HEK293 (cell line): ENCODE data around the gene BCL11A.

Source experiments
- CTCF ChIA-PET: fragments of 350-600 bp; formaldehyde crosslinking; extraction: SDS; loops from one replicate; lab custom pipeline; 2021; ENCODE audit warnings: antibody characterized with exemption; lab: Yijun Ruan, JAX
- POLR2A ChIA-PET: fragments of 300-600 bp; formaldehyde crosslinking; extraction: SDS; loops from one replicate; lab custom pipeline; 2020; ENCODE audit warnings: antibody characterized with exemption, inconsistent platforms; lab: Yijun Ruan, JAX
- H3K27ac ChIP-seq: fragments of 200-500 bp; sonication (Bioruptor generic); 2 replicates; pipeline ENCODE4 v1.5.1; 2014; ENCODE audit warnings: low read depth, low read length, control low read depth, inconsistent platforms; ENCODE audit errors: extremely low read depth
- H3K36me3 ChIP-seq, 2 experiments: fragments of 200-500 bp in 1 of 2; sonication (Bioruptor generic) in 1 of 2; 1 replicate in 1 of 2; 2 replicates in 1 of 2; pipeline ENCODE4 v1.5.1; 2014 to 2017; ENCODE audit warnings: inconsistent platforms in 2 of 2, low read length in 2 of 2; ENCODE audit not compliant: control insufficient read depth in 2 of 2, insufficient read depth in 1 of 2
- H3K4me1 ChIP-seq: fragments of 200-500 bp; sonication (Bioruptor generic); 2 replicates; pipeline ENCODE4 v1.5.1; 2014; ENCODE audit warnings: mild to moderate bottlenecking, low read length, inconsistent platforms; ENCODE audit not compliant: control insufficient read depth, insufficient read depth
- H3K4me3 ChIP-seq: 2 replicates; pipeline ENCODE4 v1.5.1; 2011; ENCODE audit warnings: low read depth, mild to moderate bottlenecking, control low read depth, low read length, moderate library complexity
- H3K9me3 ChIP-seq: fragments of 200-500 bp; sonication (Bioruptor generic); 2 replicates; pipeline ENCODE4 v1.5.1; 2014; ENCODE audit warnings: low read depth, low read length, inconsistent platforms; ENCODE audit not compliant: control insufficient read depth, insufficient read depth
- GLIS1 ChIP-seq: fragments of 450-650 bp; formaldehyde crosslinking; IDR thresholded peaks from 2 replicates; pipeline ENCODE4 v1.5.1; 2016; ENCODE audit warnings: missing biosample characterization, missing genetic modification characterization
- KLF8 ChIP-seq: fragments of 450-650 bp; formaldehyde crosslinking; IDR thresholded peaks from 2 replicates; pipeline ENCODE4 v1.5.1; 2016; ENCODE audit warnings: missing biosample characterization, missing genetic modification characterization
- PRDM10 ChIP-seq: fragments of 450-650 bp; formaldehyde crosslinking; IDR thresholded peaks from 2 replicates; pipeline ENCODE4 v1.5.1; 2016; ENCODE audit warnings: missing biosample characterization, missing genetic modification characterization
- ZBTB49 ChIP-seq: fragments of 450-650 bp; formaldehyde crosslinking; IDR thresholded peaks from 2 replicates; pipeline ENCODE4 v1.5.1; 2016; ENCODE audit warnings: missing biosample characterization, missing genetic modification characterization, low read depth
- ZNF132 ChIP-seq: fragments of 450-650 bp; formaldehyde crosslinking; IDR thresholded peaks from 2 replicates; pipeline ENCODE4 v1.5.1; 2017; ENCODE audit warnings: missing biosample characterization, missing genetic modification characterization, borderline replicate concordance
- ZNF174 ChIP-seq: fragments of 450-650 bp; formaldehyde crosslinking; IDR thresholded peaks from 2 replicates; pipeline ENCODE4 v1.5.0; 2017; ENCODE audit warnings: missing biosample characterization, mild to moderate bottlenecking, missing genetic modification characterization
- ZNF2 ChIP-seq: fragments of 450-650 bp; formaldehyde crosslinking; IDR thresholded peaks from 2 replicates; pipeline ENCODE4 v1.5.1; 2016; ENCODE audit warnings: missing biosample characterization, missing genetic modification characterization
- ZNF211 ChIP-seq: fragments of 450-650 bp; formaldehyde crosslinking; IDR thresholded peaks from 2 replicates; pipeline ENCODE4 v1.5.1; 2016; ENCODE audit warnings: low read depth, missing biosample characterization, missing genetic modification characterization
- ZNF221 ChIP-seq: fragments of 450-650 bp; formaldehyde crosslinking; IDR thresholded peaks from 2 replicates; pipeline ENCODE4 v1.5.1; 2017; ENCODE audit warnings: missing biosample characterization, missing genetic modification characterization, borderline replicate concordance
- ZNF223 ChIP-seq: fragments of 450-650 bp; formaldehyde crosslinking; IDR thresholded peaks from 2 replicates; pipeline ENCODE4 v1.5.1; 2016; ENCODE audit warnings: missing biosample characterization, missing genetic modification characterization
- ZNF239 ChIP-seq: fragments of 450-650 bp; formaldehyde crosslinking; IDR thresholded peaks from 2 replicates; pipeline ENCODE4 v1.5.1; 2016; ENCODE audit warnings: missing biosample characterization, missing genetic modification characterization
- ZNF341 ChIP-seq: fragments of 450-650 bp; formaldehyde crosslinking; IDR thresholded peaks from 2 replicates; pipeline ENCODE4; 2016; ENCODE audit warnings: low read depth, missing biosample characterization, missing genetic modification characterization
- ZNF350 ChIP-seq: fragments of 450-650 bp; formaldehyde crosslinking; IDR thresholded peaks from 2 replicates; pipeline ENCODE4 v1.5.0; 2017; ENCODE audit warnings: missing biosample characterization, mild to moderate bottlenecking, missing genetic modification characterization
- ZNF391 ChIP-seq: fragments of 450-650 bp; formaldehyde crosslinking; IDR thresholded peaks from 2 replicates; pipeline ENCODE4 v1.5.1; 2016; ENCODE audit warnings: low read depth, missing biosample characterization, missing genetic modification characterization, borderline replicate concordance
- ZNF501 ChIP-seq: fragments of 450-650 bp; formaldehyde crosslinking; IDR thresholded peaks from 2 replicates; pipeline ENCODE4 v1.5.1; 2016; ENCODE audit warnings: missing biosample characterization, missing genetic modification characterization
- ZNF529 ChIP-seq: fragments of 450-650 bp; formaldehyde crosslinking; IDR thresholded peaks from 2 replicates; pipeline ENCODE4 v1.5.1; 2017; ENCODE audit warnings: missing genetic modification characterization, missing biosample characterization; ENCODE audit not compliant: insufficient replicate concordance
- ZNF660 ChIP-seq: fragments of 450-650 bp; IDR thresholded peaks from 2 replicates; pipeline ENCODE4 v1.5.1; 2018; ENCODE audit warnings: missing biosample characterization, mild to moderate bottlenecking, missing genetic modification characterization
- ZNF792 ChIP-seq: fragments of 450-650 bp; formaldehyde crosslinking; IDR thresholded peaks from 2 replicates; pipeline ENCODE4 v1.5.1; 2016; ENCODE audit warnings: missing biosample characterization, missing genetic modification characterization
- ZNF837 ChIP-seq: fragments of 450-650 bp; formaldehyde crosslinking; IDR thresholded peaks from 2 replicates; pipeline ENCODE4 v1.5.1; 2016; ENCODE audit warnings: missing biosample characterization, missing genetic modification characterization
- TF ChIP-seq, protein P1 (sequence below): fragments of 450-650 bp; formaldehyde crosslinking; IDR thresholded peaks from 2 replicates; pipeline ENCODE4 v1.5.1; 2016; ENCODE audit warnings: missing biosample characterization, missing genetic modification characterization
- TF ChIP-seq, protein P2 (sequence below): fragments of 450-650 bp; formaldehyde crosslinking; IDR thresholded peaks from 2 replicates; pipeline ENCODE4 v1.5.0; 2017; ENCODE audit warnings: missing biosample characterization, missing genetic modification characterization, borderline replicate concordance

BCL11A gene

DNA sequence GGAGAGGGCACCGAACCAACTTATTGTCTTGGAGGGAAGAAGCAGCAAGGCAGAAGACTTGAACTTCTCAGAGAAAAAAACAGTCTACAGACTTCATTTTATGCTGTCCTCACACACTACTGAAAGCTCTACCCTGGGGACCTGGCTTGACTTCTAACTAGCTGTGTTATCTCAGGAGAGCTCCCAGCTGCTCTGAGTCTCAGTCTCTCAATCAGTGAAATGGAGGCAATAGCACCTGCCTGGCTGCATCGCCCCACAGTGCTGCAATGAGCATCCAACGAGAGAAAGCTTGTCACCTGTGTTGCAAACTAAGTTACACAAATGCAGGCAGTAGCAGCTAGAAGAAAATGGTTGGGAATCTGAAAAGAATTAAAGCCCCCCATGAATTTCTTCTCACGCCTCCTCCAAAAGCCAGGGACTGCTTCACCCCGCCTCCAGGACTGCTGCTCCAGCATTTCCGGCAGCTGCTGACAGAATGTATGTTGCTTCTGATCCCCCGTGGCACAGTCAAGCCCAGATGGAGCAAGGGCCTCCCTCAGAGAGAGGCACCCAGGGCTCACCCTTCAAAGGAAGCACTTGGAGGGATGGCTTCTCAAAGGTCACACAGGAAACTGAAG, 116.3 kb downstream of the BCL11A start:
- CTCF ChIA-PET: interaction anchor here (0.7 kb wide), 2 partner anchors 9 to 464 kb away, joined by 3 read pairs; no protein-coding TSS in a partner anchor
- POLR2A ChIA-PET: interaction anchor here (1.1 kb wide), 1 partner anchor 94 kb away, joined by 3 read pairs; no protein-coding TSS in a partner anchor
- Histone ChIP-seq H3K9me3 (no peaks in the 10 kb centered on the region), H3K36me3 (no peaks in the 10 kb centered on the region), H3K4me1 (peaks cover 7% of the 10 kb centered on the region; the same call in 1 of the 2 replicates), H3K4me3 (no peak overlapping the region), H3K27ac (no peak overlapping the region)
- TF ChIP-seq ZNF837 (tag by site-specific recombination) (no peak), ZNF239 (no peak), ZNF223 (tag by site-specific recombination) (no peak), ZNF792 (no peak), ZNF501 (tag by site-specific recombination) (no peak), GLIS1 (tag by site-specific recombination) (no peak), ZNF529 (tag by site-specific recombination) (no peak), ZNF391 (tag by site-specific recombination) (no peak)

- Histone ChIP-seq H3K27ac (no peak overlapping the region), H3K4me1 (no peaks in the 10 kb centered on the region), H3K4me3 (no peak overlapping the region), H3K36me3 (no peaks in the 10 kb centered on the region), H3K9me3 (no peaks in the 10 kb centered on the region)
- ChIA-PET CTCF (no interaction called here), POLR2A (no interaction called here)
- TF ChIP-seq PRDM10 (tag by site-specific recombination): peak; percentile 83
- no peak for TF ChIP-seq ZNF132 (tag by site-specific recombination)
- TF ChIP-seq ZNF660 (tag by site-specific recombination): no peak
- TF ChIP-seq ZNF2: no peak
Measured at GRCh38 chr2:60433018-60433596, 120.3 kb downstream of the BCL11A start.

- no peak overlapping the region for H3K4me3 ChIP-seq
- ChIA-PET CTCF (no interaction called here), POLR2A (no interaction called here)
- no peaks in the 10 kb centered on the region for H3K36me3 ChIP-seq
- H3K4me1 ChIP-seq: no peaks in the 10 kb centered on the region
- H3K9me3 ChIP-seq: no peaks in the 10 kb centered on the region
- H3K27ac ChIP-seq: no peak overlapping the region
- no peak for TF ChIP-seq KLF8 (tag by site-specific recombination)
- no peak for TF ChIP-seq ZNF341 (tag by site-specific recombination)
- no peak for TF ChIP-seq ZNF174 (tag by site-specific recombination)
- TF ChIP-seq, protein P1, sequence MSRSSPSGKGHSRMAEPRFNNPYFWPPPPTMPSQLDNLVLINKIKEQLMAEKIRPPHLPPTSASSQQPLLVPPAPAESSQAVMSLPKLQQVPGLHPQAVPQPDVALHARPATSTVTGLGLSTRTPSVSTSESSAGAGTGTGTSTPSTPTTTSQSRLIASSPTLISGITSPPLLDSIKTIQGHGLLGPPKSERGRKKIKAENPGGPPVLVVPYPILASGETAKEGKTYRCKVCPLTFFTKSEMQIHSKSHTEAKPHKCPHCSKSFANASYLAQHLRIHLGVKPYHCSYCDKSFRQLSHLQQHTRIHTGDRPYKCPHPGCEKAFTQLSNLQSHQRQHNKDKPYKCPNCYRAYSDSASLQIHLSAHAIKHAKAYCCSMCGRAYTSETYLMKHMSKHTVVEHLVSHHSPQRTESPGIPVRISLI (tag by site-specific recombination): no peak
- TF ChIP-seq, protein P2, sequence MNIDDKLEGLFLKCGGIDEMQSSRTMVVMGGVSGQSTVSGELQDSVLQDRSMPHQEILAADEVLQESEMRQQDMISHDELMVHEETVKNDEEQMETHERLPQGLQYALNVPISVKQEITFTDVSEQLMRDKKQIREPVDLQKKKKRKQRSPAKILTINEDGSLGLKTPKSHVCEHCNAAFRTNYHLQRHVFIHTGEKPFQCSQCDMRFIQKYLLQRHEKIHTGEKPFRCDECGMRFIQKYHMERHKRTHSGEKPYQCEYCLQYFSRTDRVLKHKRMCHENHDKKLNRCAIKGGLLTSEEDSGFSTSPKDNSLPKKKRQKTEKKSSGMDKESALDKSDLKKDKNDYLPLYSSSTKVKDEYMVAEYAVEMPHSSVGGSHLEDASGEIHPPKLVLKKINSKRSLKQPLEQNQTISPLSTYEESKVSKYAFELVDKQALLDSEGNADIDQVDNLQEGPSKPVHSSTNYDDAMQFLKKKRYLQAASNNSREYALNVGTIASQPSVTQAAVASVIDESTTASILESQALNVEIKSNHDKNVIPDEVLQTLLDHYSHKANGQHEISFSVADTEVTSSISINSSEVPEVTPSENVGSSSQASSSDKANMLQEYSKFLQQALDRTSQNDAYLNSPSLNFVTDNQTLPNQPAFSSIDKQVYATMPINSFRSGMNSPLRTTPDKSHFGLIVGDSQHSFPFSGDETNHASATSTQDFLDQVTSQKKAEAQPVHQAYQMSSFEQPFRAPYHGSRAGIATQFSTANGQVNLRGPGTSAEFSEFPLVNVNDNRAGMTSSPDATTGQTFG: no peak
- no peak for TF ChIP-seq ZNF350 (tag by site-specific recombination)
- no peak for TF ChIP-seq ZNF211 (tag by site-specific recombination)
- TF ChIP-seq ZNF221 (tag by site-specific recombination): no peak
- no peak for TF ChIP-seq ZBTB49 (tag by site-specific recombination)
Measured at GRCh38 chr2:60432035-60432601, 121.3 kb downstream of the BCL11A start.
